ENCODE data around the gene NCKAP5.

DNA sequence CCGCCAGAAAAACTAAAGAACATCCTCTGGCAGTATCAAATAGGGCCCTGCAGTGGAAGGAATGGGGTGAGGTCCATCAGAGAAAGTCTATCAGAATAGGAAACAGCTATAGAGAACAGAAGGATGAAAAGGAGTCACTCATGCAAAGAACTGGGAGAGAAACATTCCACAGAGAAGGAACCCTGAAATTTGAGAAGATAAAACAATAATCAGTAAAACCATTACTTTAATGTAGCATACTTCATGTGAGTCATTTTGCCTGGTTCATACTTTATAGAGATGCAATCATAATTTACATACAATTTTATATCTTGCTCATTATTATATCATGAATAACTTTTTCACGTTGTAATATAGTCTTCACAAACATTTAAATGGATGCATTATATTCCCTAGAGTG is 402.2 kb downstream of the NCKAP5 start:
- TF ChIP-seq, protein P1, sequence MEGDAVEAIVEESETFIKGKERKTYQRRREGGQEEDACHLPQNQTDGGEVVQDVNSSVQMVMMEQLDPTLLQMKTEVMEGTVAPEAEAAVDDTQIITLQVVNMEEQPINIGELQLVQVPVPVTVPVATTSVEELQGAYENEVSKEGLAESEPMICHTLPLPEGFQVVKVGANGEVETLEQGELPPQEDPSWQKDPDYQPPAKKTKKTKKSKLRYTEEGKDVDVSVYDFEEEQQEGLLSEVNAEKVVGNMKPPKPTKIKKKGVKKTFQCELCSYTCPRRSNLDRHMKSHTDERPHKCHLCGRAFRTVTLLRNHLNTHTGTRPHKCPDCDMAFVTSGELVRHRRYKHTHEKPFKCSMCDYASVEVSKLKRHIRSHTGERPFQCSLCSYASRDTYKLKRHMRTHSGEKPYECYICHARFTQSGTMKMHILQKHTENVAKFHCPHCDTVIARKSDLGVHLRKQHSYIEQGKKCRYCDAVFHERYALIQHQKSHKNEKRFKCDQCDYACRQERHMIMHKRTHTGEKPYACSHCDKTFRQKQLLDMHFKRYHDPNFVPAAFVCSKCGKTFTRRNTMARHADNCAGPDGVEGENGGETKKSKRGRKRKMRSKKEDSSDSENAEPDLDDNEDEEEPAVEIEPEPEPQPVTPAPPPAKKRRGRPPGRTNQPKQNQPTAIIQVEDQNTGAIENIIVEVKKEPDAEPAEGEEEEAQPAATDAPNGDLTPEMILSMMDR (IDR thresholded peaks at IDR 0.05; ENCODE audit: borderline replicate concordance, extremely low read depth, low read length, poor library complexity, severe bottlenecking), result no peak
- TF ChIP-seq EZH2 (IDR thresholded peaks at IDR 0.05; ENCODE audit: borderline replicate concordance, low read depth, low read length, severe bottlenecking), result no peak

All from DND-41 (cell line).